Activated B cell treated with CpG ODN at 0.5 μM for 24 hours (primary cell): ENCODE results near the gene UBE2QL1. TPM values are rescaled to one million over a fixed set of nuclear protein-coding genes. Genes with fewer than 3 reads are reported as not detected.

ENCODE experiments used
- ATAC-seq: fragments of 200-7000 bp; cut with Tn5 transposase; one replicate; pipeline ENCODE4 v1.10.0; 2021; ENCODE audit warnings: low read depth, mild to moderate bottlenecking, moderate library complexity
- CTCF ChIA-PET: fragments of 350-600 bp; sonication (Branson Sonifier 250); formaldehyde crosslinking; loops from one replicate; lab custom pipeline; 2021; ENCODE audit warnings: antibody characterized with exemption; lab: Charles Lee
- POLR2A ChIA-PET: fragments of 350-600 bp; sonication (Branson Sonifier 250); formaldehyde crosslinking; loops from one replicate; lab custom pipeline; 2021; ENCODE audit warnings: antibody characterized with exemption; lab: Charles Lee
- DNase-seq: peaks from one replicate; pipeline ENCODE4 v3.0.0; 2022
- H3K27ac Mint-ChIP-seq: one replicate; pipeline ENCODE4 v1.8.0; 2020; ENCODE audit warnings: mixed read lengths
- H3K27me3 Mint-ChIP-seq: one replicate; pipeline ENCODE4 v1.8.0; 2021; ENCODE audit warnings: mixed read lengths
- H3K36me3 Mint-ChIP-seq: one replicate; pipeline ENCODE4 v1.8.0; 2021; ENCODE audit warnings: low read depth, mixed read lengths
- H3K4me1 Mint-ChIP-seq: one replicate; pipeline ENCODE4 v1.8.0; 2021; ENCODE audit warnings: mixed read lengths
- H3K4me3 Mint-ChIP-seq: one replicate; pipeline ENCODE4 v1.8.0; 2020; ENCODE audit warnings: mild to moderate bottlenecking, mixed read lengths
- H3K9me3 Mint-ChIP-seq: one replicate; pipeline ENCODE4 v1.8.0; 2020; ENCODE audit warnings: mixed read lengths
- CTCF ChIP-seq: fragments of 200-600 bp; IDR thresholded peaks from one replicate; pipeline ENCODE4 v1.8.0; 2022; ENCODE audit warnings: antibody characterized with exemption, mild to moderate bottlenecking
- intact Hi-C: fragments of 100-400 bp; cut with micrococcal nuclease; formaldehyde crosslinking; loops from one replicate; pipeline ENCODE4 v1.15.1; 2024
- total RNA-seq: library from RNA; stranded (reverse); gene quantifications from 2 replicates; pipeline ENCODE4 v1.2.3, GENCODE V29; 2022

The UBE2QL1 gene
- total RNA-seq, 1 donor from 2014 or later, result 1.2 TPM

GRCh38 chr5:6525422-6525821 is 76.8 kb downstream of the UBE2QL1 start:
- Mint-ChIP-seq H3K27me3 (peaks cover 9% of the 10 kb centered on the region), H3K4me1 (no peaks in the 10 kb centered on the region), H3K9me3 (peaks cover 3% of the 10 kb centered on the region), H3K27ac (no peak overlapping the region), H3K36me3 (no peaks in the 10 kb centered on the region), H3K4me3 (no peak overlapping the region)
- ChIA-PET CTCF (no interaction called here), POLR2A (no interaction called here)
- ATAC-seq (no peak), DNase-seq (no peak)
- no peak for TF ChIP-seq CTCF
- intact Hi-C loops, result no loop called here

- Mint-ChIP-seq H3K36me3 (no peaks in the 10 kb centered on the region), H3K27me3 (peaks cover 9% of the 10 kb centered on the region), H3K4me3 (no peak overlapping the region), H3K27ac (no peak overlapping the region), H3K4me1 (no peaks in the 10 kb centered on the region), H3K9me3 (peaks cover 3% of the 10 kb centered on the region)
- ChIA-PET CTCF (no interaction called here), POLR2A (no interaction called here)
- no peak for TF ChIP-seq CTCF
- DNase-seq (no peak), ATAC-seq (no peak)
- intact Hi-C loops, result loop anchor here (2.0 kb wide), 1 partner anchor 1035 kb away; no protein-coding TSS in a partner anchor
Measured at GRCh38 chr5:6525910-6526309, 77.3 kb downstream of the UBE2QL1 start.

- H3K27me3 Mint-ChIP-seq, result peaks cover 9% of the 10 kb centered on the region
- H3K36me3 Mint-ChIP-seq, result no peaks in the 10 kb centered on the region
- POLR2A ChIA-PET, result no interaction called here
- no peak overlapping the region for H3K4me3 Mint-ChIP-seq
- intact Hi-C loops, result loop anchor here (2.0 kb wide), 1 partner anchor 1037 kb away; no protein-coding TSS in a partner anchor
- H3K27ac Mint-ChIP-seq, result no peak overlapping the region
- no peak for ATAC-seq
- H3K9me3 Mint-ChIP-seq, result peaks cover 3% of the 10 kb centered on the region
- CTCF ChIA-PET, result no interaction called here
- TF ChIP-seq CTCF, result no peak
- no peak for DNase-seq
- H3K4me1 Mint-ChIP-seq, result no peaks in the 10 kb centered on the region
Measured at GRCh38 chr5:6527749-6528455, 79.2 kb downstream of the UBE2QL1 start.

GRCh38 chr5:6535594-6535993 is 86.9 kb downstream of the UBE2QL1 start:
- intact Hi-C loops, result no loop called here
- TF ChIP-seq CTCF, result no peak
- ChIA-PET POLR2A (no interaction called here), CTCF (no interaction called here)
- Mint-ChIP-seq H3K4me1 (no peaks in the 10 kb centered on the region), H3K4me3 (no peak overlapping the region), H3K27ac (no peak overlapping the region), H3K27me3 (peaks cover 4% of the 10 kb centered on the region), H3K9me3 (no peaks in the 10 kb centered on the region), H3K36me3 (no peaks in the 10 kb centered on the region)
- ATAC-seq (no peak), DNase-seq (no peak)

GRCh38 chr5:6539060-6539459 is 90.4 kb downstream of the UBE2QL1 start:
- POLR2A ChIA-PET, result no interaction called here
- CTCF ChIA-PET, result no interaction called here
- intact Hi-C loops, result no loop called here
- H3K4me1 Mint-ChIP-seq, result no peaks in the 10 kb centered on the region
- no peaks in the 10 kb centered on the region for H3K9me3 Mint-ChIP-seq
- no peaks in the 10 kb centered on the region for H3K27me3 Mint-ChIP-seq
- ATAC-seq (no peak), DNase-seq (no peak)
- no peaks in the 10 kb centered on the region for H3K36me3 Mint-ChIP-seq
- no peak overlapping the region for H3K4me3 Mint-ChIP-seq
- TF ChIP-seq CTCF, result no peak
- H3K27ac Mint-ChIP-seq, result no peak overlapping the region
